NB4 (cell line): ENCODE measurements around the gene DNAJC15.

ENCODE experiments used
- DNase-seq: peaks from one replicate; pipeline ENCODE4 v3.0.0; 2010; ENCODE audit warnings: low read depth
- H3K4me3 ChIP-seq: one replicate; pipeline ENCODE4 v1.5.1; 2011; ENCODE audit warnings: mild to moderate bottlenecking, low read depth, low read length, moderate library complexity
- CTCF ChIP-seq: IDR thresholded peaks from one replicate; pipeline ENCODE4 v1.5.1; 2012; ENCODE audit warnings: low read depth, low read length
- MYC ChIP-seq: IDR thresholded peaks from 2 replicates; pipeline ENCODE4 v1.6.1; 2011; ENCODE audit warnings: low read depth, low read length
- POLR2A ChIP-seq: IDR thresholded peaks from 2 replicates; pipeline ENCODE4 v1.6.1; 2011; ENCODE audit warnings: mild to moderate bottlenecking; ENCODE audit not compliant: insufficient read length; ENCODE audit errors: extremely low read depth
- TF ChIP-seq, protein P1 (sequence below): IDR thresholded peaks from 2 replicates; pipeline ENCODE4 v1.6.1; 2011; ENCODE audit warnings: low read depth, low read length

Gene DNAJC15

GRCh38 chr13:43124490-43124889 is 101.1 kb downstream of the DNAJC15 start:
- H3K4me3 ChIP-seq = no peak overlapping the region
- no peak for TF ChIP-seq CTCF
- no peak for TF ChIP-seq MYC
- no peak for TF ChIP-seq POLR2A
- TF ChIP-seq, protein P1, sequence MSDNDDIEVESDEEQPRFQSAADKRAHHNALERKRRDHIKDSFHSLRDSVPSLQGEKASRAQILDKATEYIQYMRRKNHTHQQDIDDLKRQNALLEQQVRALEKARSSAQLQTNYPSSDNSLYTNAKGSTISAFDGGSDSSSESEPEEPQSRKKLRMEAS = no peak
- no peak for DNase-seq

DNA sequence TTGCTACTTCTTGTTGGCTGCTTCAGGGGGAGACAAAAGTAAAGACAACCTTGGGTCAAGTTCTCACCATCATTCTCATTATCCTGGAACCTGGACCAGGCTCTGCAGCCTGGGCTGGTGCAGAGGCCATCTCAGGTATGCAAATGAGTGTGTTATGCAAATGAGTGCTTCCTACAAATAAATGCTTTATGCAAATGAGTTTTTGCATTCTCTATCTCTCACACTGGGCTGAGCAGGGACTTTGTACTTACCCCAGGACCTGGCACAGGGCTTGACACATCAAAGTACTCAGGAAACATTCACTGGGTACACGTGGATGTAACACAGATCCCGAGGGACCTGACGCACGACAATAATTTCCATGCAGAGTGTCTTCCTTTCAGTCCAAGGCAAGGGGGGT is 103.0 kb downstream of the DNAJC15 start:
- TF ChIP-seq CTCF = no peak
- no peak for DNase-seq
- H3K4me3 ChIP-seq = no peak overlapping the region

GRCh38 chr13:43127103-43127798 is 103.9 kb downstream of the DNAJC15 start:
- TF ChIP-seq, protein P1 = no peak
- no peak for TF ChIP-seq MYC
- no peak for TF ChIP-seq CTCF
- H3K4me3 ChIP-seq = no peak overlapping the region
- DNase-seq = no peak

DNA sequence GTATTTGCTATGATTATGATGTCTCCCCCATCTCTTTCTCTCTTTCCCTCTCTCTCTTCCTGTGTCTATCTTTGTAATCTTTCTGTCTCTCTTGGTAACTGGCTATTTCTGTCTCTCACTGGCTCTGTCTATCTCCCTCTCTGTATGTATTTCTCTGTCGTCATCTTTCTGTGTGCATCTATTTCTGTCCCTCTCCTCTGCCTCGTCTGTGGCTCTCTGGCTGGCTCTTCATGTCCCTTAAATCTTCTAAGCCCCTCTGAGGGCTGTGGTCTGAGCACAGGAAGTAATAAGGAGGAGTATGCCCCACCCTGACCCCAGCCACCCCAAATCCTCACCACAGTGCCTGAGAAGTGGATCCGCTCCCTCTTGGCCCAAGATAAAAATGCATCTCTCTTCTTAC is 104.4 kb downstream of the DNAJC15 start:
- no peak for DNase-seq
- H3K4me3 ChIP-seq = no peak overlapping the region
- no peak for TF ChIP-seq MYC
- no peak for TF ChIP-seq CTCF
- TF ChIP-seq POLR2A = no peak
- TF ChIP-seq, protein P1 = no peak

- TF ChIP-seq MYC (no peak), CTCF (no peak), POLR2A (no peak)
- TF ChIP-seq, protein P1 = no peak
- no peak for DNase-seq
- no peak overlapping the region for H3K4me3 ChIP-seq
Observed at GRCh38 chr13:43128504-43128961, 105.1 kb downstream of the DNAJC15 start.

GRCh38 chr13:43129066-43129465 is 105.7 kb downstream of the DNAJC15 start:
- no peak overlapping the region for H3K4me3 ChIP-seq
- no peak for DNase-seq
- TF ChIP-seq, protein P1 = no peak
- TF ChIP-seq CTCF (no peak), POLR2A (no peak)
